Activated effector memory CD4-positive, alpha-beta T cell treated with anti-CD3 and anti-CD28 coated beads, Interleukin-2, amount 50 U/mL, for 16 hours (primary cell): ENCODE results near the gene GSG1L.
"Not testable (repeated sequence)": the region's sequence is repeated elsewhere in the genome, so short reads cannot be mapped to it uniquely, and the experiment has no call there.

Source experiments
- DNase-seq: peaks from one replicate; pipeline ENCODE4 v3.0.0-alpha.2; 2020

GSG1L gene

GRCh38 chr16:27880287-27880686 lies 183.2 kb downstream of the GSG1L start:
- no peak for DNase-seq

GRCh38 chr16:27879601-27880247 lies 183.8 kb downstream of the GSG1L start:
- DNase-seq, result no peak

GRCh38 chr16:27872627-27873026 lies 190.9 kb downstream of the GSG1L start:
- DNase-seq, result not testable (repeated sequence)

- DNase-seq, result no peak
Measured at GRCh38 chr16:27870116-27870798, 193.3 kb downstream of the GSG1L start.

GRCh38 chr16:27869411-27869810 lies 194.1 kb downstream of the GSG1L start:
- no peak for DNase-seq

GRCh38 chr16:27868180-27868579 lies 195.3 kb downstream of the GSG1L start:
- DNase-seq, result no peak

GRCh38 chr16:27867122-27868110 lies 196.1 kb downstream of the GSG1L start:
- DNase-seq, result peak; percentile 81

GRCh38 chr16:27863377-27863776 lies 200.1 kb downstream of the GSG1L start:
- no peak for DNase-seq

GRCh38 chr16:27862953-27863352 lies 200.6 kb downstream of the GSG1L start:
- no peak for DNase-seq

- DNase-seq, result no peak
Measured at GRCh38 chr16:27860091-27860490, 203.4 kb downstream of the GSG1L start.

GRCh38 chr16:27859020-27859419 lies 204.5 kb downstream of the GSG1L start:
- peak; percentile 21 for DNase-seq

- peak; percentile 38 for DNase-seq
Measured at GRCh38 chr16:27853651-27854050, 209.9 kb downstream of the GSG1L start.

- DNase-seq, result no peak
Measured at GRCh38 chr16:27853101-27853500, 210.4 kb downstream of the GSG1L start.

GRCh38 chr16:27852681-27853080 lies 210.8 kb downstream of the GSG1L start:
- DNase-seq, result peak; percentile 19

GRCh38 chr16:27852116-27852515 lies 211.4 kb downstream of the GSG1L start:
- DNase-seq, result peak; percentile 54

GRCh38 chr16:27851586-27851985 lies 211.9 kb downstream of the GSG1L start:
- peak; percentile 46 for DNase-seq

- peak; percentile 21 for DNase-seq
Measured at GRCh38 chr16:27849621-27850020, 213.9 kb downstream of the GSG1L start.

GRCh38 chr16:27847030-27847550 lies 216.4 kb downstream of the GSG1L start:
- DNase-seq, result peak; percentile 3

GRCh38 chr16:27844826-27845225 lies 218.7 kb downstream of the GSG1L start:
- DNase-seq, result peak; percentile 54

GRCh38 chr16:27843800-27844199 lies 219.7 kb downstream of the GSG1L start:
- peak; percentile 5 for DNase-seq

GRCh38 chr16:27841911-27842310 lies 221.6 kb downstream of the GSG1L start:
- DNase-seq, result peak; percentile 13

- peak; percentile 50 for DNase-seq
Measured at GRCh38 chr16:27841061-27841801, 222.3 kb downstream of the GSG1L start.
